ENCODE measurements around the gene DPP6.

DNA sequence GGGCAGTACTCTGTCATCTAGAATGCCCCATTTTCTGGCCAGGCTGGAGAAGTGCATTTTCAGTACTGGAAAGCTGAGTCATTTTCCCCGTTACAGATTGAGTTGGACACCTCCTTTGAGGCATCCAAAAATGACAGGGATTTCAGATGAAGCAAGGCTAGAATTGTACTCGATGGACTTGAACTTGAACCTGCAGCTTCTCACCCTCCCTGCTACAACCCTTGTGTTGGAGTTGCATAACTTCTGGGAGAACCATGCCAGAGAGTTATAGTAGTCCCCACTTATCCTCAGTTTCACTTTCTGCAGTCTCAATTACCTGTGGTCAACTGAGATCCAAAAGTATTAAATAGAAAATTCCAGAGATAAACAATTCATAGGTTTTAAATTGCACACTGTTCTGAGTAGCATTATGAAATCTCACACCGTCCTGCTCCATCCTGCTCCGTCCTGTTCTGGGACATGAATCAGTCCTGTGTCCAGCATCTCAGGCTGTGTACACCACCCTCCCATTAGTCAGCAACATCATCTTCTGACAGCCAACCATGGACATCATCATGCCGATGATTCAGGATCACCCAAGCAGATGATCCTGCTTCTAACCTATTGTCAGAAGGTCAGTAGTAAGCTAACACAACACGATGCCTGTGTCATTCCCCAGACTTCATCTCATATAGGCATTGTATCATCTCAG is 363.7 kb downstream of the DPP6 start:
- no peak for TF ChIP-seq TCF12 (IDR thresholded peaks at IDR 0.05; ENCODE audit: low read depth)
- TF ChIP-seq TEAD4 (IDR thresholded peaks at IDR 0.05) = no peak
- TF ChIP-seq NFIC (IDR thresholded peaks at IDR 0.05) = no peak
- no peak for TF ChIP-seq REST (IDR thresholded peaks at IDR 0.05; ENCODE audit: low read depth)
- TF ChIP-seq FOXM1 (IDR thresholded peaks at IDR 0.05; ENCODE audit: borderline replicate concordance, low read depth) = no peak

Measured in Ishikawa (cell line).